Endothelial cell of umbilical vein (primary cell): Measurements from ENCODE around the gene ATXN7L1. TPM values are rescaled to one million over a fixed set of nuclear protein-coding genes. Genes with fewer than 3 reads are reported as not detected.

Source experiments
- BruUV-seq: library from RNA; stranded (reverse); fragments of 400-500 nt; replicated peaks from 2 replicates; lab custom pipeline; 2021; lab: Mats Ljungman, UMichigan
- CTCF ChIA-PET: fragments of 300-600, 350-600 bp; sonication (Branson Sonifier 250); formaldehyde crosslinking; loops from one replicate; lab custom pipeline; 2021; ENCODE audit warnings: antibody characterized with exemption, inconsistent platforms; lab: Charles Lee
- POLR2A ChIA-PET: fragments of 300-600, 350-600 bp; sonication (Branson Sonifier 250); formaldehyde crosslinking; loops from one replicate; lab custom pipeline; 2021; ENCODE audit warnings: antibody characterized with exemption, inconsistent platforms; lab: Charles Lee
- DNase-seq: peaks from one replicate; pipeline ENCODE4 v3.0.0-alpha.2; 2011; ENCODE audit warnings: low read depth, low spot score
- FAIRE-seq: peaks from 2 replicates; lab custom pipeline; 2011; peaks lifted over from hg19 to GRCh38; lab: Jason Lieb, UNC
- H2AFZ ChIP-seq: 2 replicates; pipeline ENCODE4 v1.6.0; 2012; ENCODE audit warnings: low read depth, low read length, control low read depth, inconsistent platforms
- H3K27ac ChIP-seq: 2 replicates; pipeline ENCODE4 v1.5.1; 2011; ENCODE audit warnings: low read depth, mild to moderate bottlenecking, control low read depth, low read length, moderate library complexity; ENCODE audit not compliant: insufficient read depth
- H3K27me3 ChIP-seq, 2 experiments: 2 replicates each; pipeline versions ENCODE4 v1.6.0 to v1.6.1; 2011; ENCODE audit warnings: low read length in 2 of 2, mixed read lengths in 1 of 2; ENCODE audit not compliant: control insufficient read depth in 2 of 2, insufficient read depth in 2 of 2
- H3K36me3 ChIP-seq, 2 experiments: 2 replicates in 1 of 2; 3 replicates in 1 of 2; pipeline ENCODE4 v1.5.1; 2011; ENCODE audit warnings: low read length in 2 of 2, mild to moderate bottlenecking in 1 of 2, moderate library complexity in 1 of 2; ENCODE audit not compliant: control insufficient read depth in 2 of 2, insufficient read depth in 2 of 2; ENCODE audit errors: extremely low read depth in 1 of 2
- H3K4me1 ChIP-seq: 3 replicates; pipeline ENCODE4 v1.5.1; 2011; ENCODE audit warnings: mild to moderate bottlenecking, low read length; ENCODE audit not compliant: control insufficient read depth, insufficient read depth; ENCODE audit errors: extremely low read depth
- H3K4me2 ChIP-seq: 2 replicates; pipeline ENCODE4 v1.6.1; 2011; ENCODE audit warnings: low read length, control low read depth, mixed read lengths; ENCODE audit not compliant: insufficient read depth
- H3K4me3 ChIP-seq, 3 experiments: fragments of 200-600 bp in 1 of 3; sonication (generic), shearing (Covaris generic) in 1 of 3; replicated peaks in 1 of 3; 2 replicates each; pipeline ENCODE4 v1.5.1; 2011 to 2016; ENCODE audit warnings: control low read depth in 3 of 3, low read length in 3 of 3, mild to moderate bottlenecking in 2 of 3, inconsistent platforms in 1 of 3, low read depth in 1 of 3, moderate library complexity in 1 of 3; ENCODE audit not compliant: insufficient read depth in 1 of 3
- H3K79me2 ChIP-seq: 2 replicates; pipeline ENCODE4 v1.6.0; 2012; ENCODE audit warnings: low read length, inconsistent platforms; ENCODE audit not compliant: control insufficient read depth, insufficient read depth
- H3K9ac ChIP-seq: replicated peaks from 2 replicates; pipeline ENCODE3; 2011; ENCODE audit warnings: low read length, control low read depth; ENCODE audit not compliant: insufficient read depth; ENCODE audit errors: extremely low read depth
- H3K9me1 ChIP-seq: replicated peaks from 3 replicates; pipeline ENCODE4 v1.6.0; 2011; ENCODE audit warnings: mild to moderate bottlenecking, low read length; ENCODE audit not compliant: control insufficient read depth, insufficient read depth; ENCODE audit errors: extremely low read depth
- H3K9me3 ChIP-seq: replicated peaks from 2 replicates; pipeline ENCODE4 v1.5.1; 2012; ENCODE audit warnings: low read length, inconsistent platforms; ENCODE audit not compliant: control insufficient read depth, insufficient read depth
- H4K20me1 ChIP-seq: replicated peaks from 2 replicates; pipeline ENCODE3; 2011; ENCODE audit warnings: mild to moderate bottlenecking, low read length; ENCODE audit not compliant: control insufficient read depth, insufficient read depth; ENCODE audit errors: extremely low read depth
- EZH2 ChIP-seq: IDR thresholded peaks from 2 replicates; pipeline ENCODE4 v1.6.1; 2012; ENCODE audit warnings: borderline replicate concordance, low read depth, mild to moderate bottlenecking, moderate library complexity, low read length, inconsistent platforms; ENCODE audit not compliant: severe bottlenecking
- JUN ChIP-seq: IDR thresholded peaks from 2 replicates; pipeline ENCODE4 v1.6.1; 2011; ENCODE audit warnings: borderline replicate concordance, low read depth; ENCODE audit not compliant: insufficient read length, insufficient read depth
- MAX ChIP-seq: IDR thresholded peaks from 2 replicates; pipeline ENCODE4 v1.6.1; 2011; ENCODE audit not compliant: insufficient read depth, insufficient read length
- POLR2A ChIP-seq: IDR thresholded peaks from 2 replicates; pipeline ENCODE4 v1.6.1; 2012; ENCODE audit warnings: low read depth, mild to moderate bottlenecking, control low read depth, low read length
- POLR2AphosphoS5 ChIP-seq: IDR thresholded peaks from 2 replicates; pipeline ENCODE4 v1.6.1; 2012; ENCODE audit warnings: low read depth, mild to moderate bottlenecking, control low read depth, low read length, moderate library complexity; ENCODE audit not compliant: insufficient read depth
- dilution Hi-C: fragments of 300-500 bp; cut with MboI; formaldehyde crosslinking; loops from one replicate; pipeline ENCODE4 v1.15.0; 2019; ENCODE audit warnings: low sequenced_read_pairs; ENCODE audit not compliant: extremely low pct_ligation_motif_present
- intact Hi-C: fragments of 100-400 bp; cut with micrococcal nuclease; formaldehyde crosslinking; loops from one replicate; pipeline ENCODE4 v1.10.0; 2022
- polyA plus RNA-seq, 4 experiments: library from polyadenylated mRNA; depleted of rRNA in 3 of 4; stranded (reverse) in 3 of 4; unstranded in 1 of 4; fragments of >200 nt; gene quantifications; 2 replicates each; pipeline versions ENCODE4 v1.2.1 to v1.2.3, GENCODE V29; 2011 to 2012; ENCODE audit warnings: missing spikeins in 1 of 4
- total RNA-seq: library from RNA; stranded (reverse); gene quantifications from 2 replicates; pipeline ENCODE4 v1.2.3, GENCODE V29; 2021

The ATXN7L1 gene
- total and polyA plus RNA-seq, 2 donors (not counting 3 experiments of a cell fraction or from before 2014, with no cell fraction given), result 4.6 to 15.6 TPM

GRCh38 chr7:105610165-105610930 is 266.1 kb downstream of the ATXN7L1 start:
- CTCF ChIA-PET, result interaction anchor here (0.6 kb wide), 1 partner anchor 112 kb away, joined by 3 read pairs; no protein-coding TSS in a partner anchor
- Histone ChIP-seq H3K9me3 (no peaks in the 10 kb centered on the region), H3K79me2 (no peaks in the 10 kb centered on the region), H3K27me3 (no peaks in the 10 kb centered on the region), H3K4me2 (no peak overlapping the region), H3K9me1 (no peaks in the 10 kb centered on the region), H4K20me1 (no peaks in the 10 kb centered on the region), H2AFZ (no peak overlapping the region), H3K9ac (no peak overlapping the region), H3K27ac (no peak overlapping the region), H3K36me3 (peaks cover 0 to 5% of the 10 kb centered on the region in 2 experiments), H3K4me1 (no peaks in the 10 kb centered on the region), H3K4me3 (no peak overlapping the region)
- POLR2A ChIA-PET, result no interaction called here
- dilution Hi-C loops (no loop called here), intact Hi-C loops (no loop called here)
- no peak for DNase-seq
- no peak for FAIRE-seq
- TF ChIP-seq MAX (no peak), JUN (no peak), POLR2A (no peak), EZH2 (no peak), POLR2AphosphoS5 (no peak)
- BruUV-seq, result no TSS peak
